GM12878 (cell line): ENCODE measurements around the gene CACUL1. TPM values are rescaled to one million over a fixed set of nuclear protein-coding genes. Genes with fewer than 3 reads are reported as not detected.

Experiments used
- ATAC-seq: fragments of 200-7000 bp; cut with Tn5 transposase; 3 replicates; pipeline ENCODE4 v1.9.1; 2020; ENCODE audit warnings: mild to moderate bottlenecking, moderate library complexity
- BruUV-seq: library from RNA; stranded (reverse); fragments of 400-500 nt; replicated peaks from 2 replicates; lab custom pipeline; 2021; lab: Mats Ljungman, UMichigan
- CTCF ChIA-PET: fragments of 300-600 bp; sonication (Branson Sonifier 250); formaldehyde crosslinking; extraction: SDS; loops from one replicate; lab custom pipeline; 2021; ENCODE audit warnings: inconsistent platforms; lab: Yijun Ruan, JAX
- POLR2A ChIA-PET: fragments of 350-600 bp; formaldehyde crosslinking; extraction: SDS; loops from one replicate; lab custom pipeline; 2021; ENCODE audit warnings: inconsistent platforms; lab: Charles Lee
- RAD21 ChIA-PET: fragments of 300-600 bp; sonication (Branson Sonifier 250); formaldehyde crosslinking; loops from one replicate; lab custom pipeline; 2023; ENCODE audit warnings: antibody characterized with exemption; ENCODE audit not compliant: unreplicated experiment; lab: Charles Lee
- SMC1A ChIA-PET: fragments of 300-600 bp; sonication (Branson Sonifier 250); formaldehyde crosslinking; loops from one replicate; lab custom pipeline; 2023; ENCODE audit not compliant: unreplicated experiment, uncharacterized antibody; lab: Charles Lee
- DNase-seq: peaks from one replicate; pipeline ENCODE4 v3.0.0-alpha.2; 2011; ENCODE audit warnings: low read depth, low spot score
- FAIRE-seq: peaks from 3 replicates; lab custom pipeline; 2011; peaks lifted over from hg19 to GRCh38; lab: Jason Lieb, UNC
- H2AFZ ChIP-seq: 2 replicates; pipeline ENCODE4 v1.6.0; 2011; ENCODE audit warnings: low read depth, low read length, control low read depth; ENCODE audit not compliant: control insufficient read depth
- H3K27ac ChIP-seq: 2 replicates; pipeline ENCODE4 v1.5.1; 2011; ENCODE audit warnings: control low read depth; ENCODE audit not compliant: control insufficient read depth, insufficient read depth
- H3K27me3 ChIP-seq, 2 experiments: replicated peaks in 1 of 2; 2 replicates each; pipeline versions ENCODE4 v1.6.0 to v1.6.1; 2011; ENCODE audit warnings: low read length in 1 of 2; ENCODE audit not compliant: control insufficient read depth in 2 of 2, insufficient read depth in 2 of 2
- H3K36me3 ChIP-seq, 2 experiments: 2 replicates each; pipeline ENCODE4 v1.5.1; 2011; ENCODE audit warnings: low read length in 1 of 2; ENCODE audit not compliant: control insufficient read depth in 2 of 2, insufficient read depth in 2 of 2
- H3K4me1 ChIP-seq: 2 replicates; pipeline ENCODE4 v1.6.1; 2011; ENCODE audit warnings: mild to moderate bottlenecking, low read length, moderate library complexity, mixed read lengths; ENCODE audit not compliant: control insufficient read depth, insufficient read depth
- H3K4me2 ChIP-seq: 2 replicates; pipeline ENCODE4 v1.6.0; 2011; ENCODE audit warnings: control low read depth; ENCODE audit not compliant: control insufficient read depth, insufficient read depth
- H3K4me3 ChIP-seq: fragments of 200-600 bp; sonication (generic); 2 replicates; pipeline ENCODE4 v1.5.1; 2016
- H3K79me2 ChIP-seq: 2 replicates; pipeline ENCODE4 v1.6.0; 2011; ENCODE audit warnings: low read length; ENCODE audit not compliant: control insufficient read depth, insufficient read depth
- H3K9ac ChIP-seq: 2 replicates; pipeline ENCODE4 v1.8.0; 2011; ENCODE audit warnings: low read length, control low read depth, mixed read lengths; ENCODE audit not compliant: control insufficient read depth, insufficient read depth
- H3K9me3 ChIP-seq: replicated peaks from 3 replicates; pipeline ENCODE4 v1.5.1; 2011; ENCODE audit warnings: mild to moderate bottlenecking, low read length; ENCODE audit not compliant: control insufficient read depth, insufficient read depth
- H4K20me1 ChIP-seq: 2 replicates; pipeline ENCODE4 v1.6.0; 2011; ENCODE audit not compliant: control insufficient read depth, insufficient read depth
- ATF7 ChIP-seq: fragments of 450-650 bp; IDR thresholded peaks from 2 replicates; pipeline ENCODE4 v1.6.1; 2016; ENCODE audit warnings: low read depth, mild to moderate bottlenecking
- CEBPB ChIP-seq, 2 experiments: fragments of 150-350 bp in 1 of 2; IDR thresholded peaks; 2 replicates each; pipeline ENCODE4 v1.6.1; 2012 to 2014; ENCODE audit warnings: low read depth in 2 of 2, low read length in 2 of 2, borderline replicate concordance in 1 of 2, inconsistent platforms in 1 of 2
- IKZF1 ChIP-seq: fragments of 450-650 bp; conservative IDR thresholded peaks from 2 replicates; pipeline ENCODE4 v1.6.1; 2017; ENCODE audit warnings: antibody characterized with exemption, mild to moderate bottlenecking
- LARP7 ChIP-seq: fragments of 450-650 bp; IDR thresholded peaks from 2 replicates; pipeline ENCODE4 v1.6.1; 2017; ENCODE audit warnings: mild to moderate bottlenecking
- MEF2A ChIP-seq: IDR thresholded peaks from 2 replicates; pipeline ENCODE4 v1.6.1; 2011; ENCODE audit warnings: low read depth, mild to moderate bottlenecking, low read length, moderate library complexity; ENCODE audit not compliant: insufficient read depth
- POU2F2 ChIP-seq: IDR thresholded peaks from 3 replicates; pipeline ENCODE4 v1.6.1; 2011; ENCODE audit warnings: low read depth, mild to moderate bottlenecking, low read length, borderline replicate concordance
- RBBP5 ChIP-seq: fragments of 200-600 bp; sonication (generic); conservative IDR thresholded peaks from 2 replicates; pipeline ENCODE4 v1.6.1; 2016
- RCOR1 ChIP-seq: conservative IDR thresholded peaks from 2 replicates; pipeline ENCODE4 v1.6.1; 2012; ENCODE audit warnings: low read depth, low read length, improper control_type of control experiment
- TCF12 ChIP-seq: IDR thresholded peaks from 2 replicates; pipeline ENCODE4 v1.6.1; 2011; ENCODE audit warnings: low read depth, mild to moderate bottlenecking, low read length
- ZBED1 ChIP-seq: IDR thresholded peaks from 2 replicates; pipeline ENCODE4 v1.6.1; 2016; ENCODE audit warnings: borderline replicate concordance
- ZBTB11 ChIP-seq: fragments of 450-650 bp; formaldehyde crosslinking; IDR thresholded peaks from 2 replicates; pipeline ENCODE4 v1.5.0; 2022; ENCODE audit warnings: mild to moderate bottlenecking, missing genetic modification characterization
- ZBTB4 ChIP-seq: fragments of 450-650 bp; formaldehyde crosslinking; IDR thresholded peaks from 2 replicates; pipeline ENCODE4 v1.4.0; 2022; ENCODE audit warnings: mild to moderate bottlenecking, moderate library complexity
- ZNF24 ChIP-seq: fragments of 450-650 bp; IDR thresholded peaks from 2 replicates; pipeline ENCODE4 v1.6.1; 2017; ENCODE audit warnings: antibody characterized with exemption, mild to moderate bottlenecking
- WGBS: methylation state at CpG from one replicate; pipeline ENCODE4 v1.1.6; 2016; ENCODE audit warnings: low lambda C conversion rate; ENCODE audit not compliant: insufficient replicate concordance, insufficient coverage; ENCODE audit errors: missing lambda C conversion rate; 5-methylcytosine and 5-hydroxymethylcytosine counted together
- in situ Hi-C: fragments of 300-500 bp; cut with MboI; formaldehyde crosslinking; loops from 9 replicates; pipeline ENCODE4 v1.14.3; 2018; ENCODE audit warnings: mixed read lengths
- intact Hi-C: fragments of 100-400 bp; cut with micrococcal nuclease; formaldehyde crosslinking; loops from one replicate; pipeline ENCODE4 v1.14.2; 2022; ENCODE audit not compliant: unreplicated experiment
- polyA plus RNA-seq, 11 experiments: library from polyadenylated mRNA; depleted of rRNA in 4 of 11; unstranded in 6 of 11; stranded (reverse) in 5 of 11; fragments of >200 nt; fragmentation: Nextera tagmentation in 4 of 11; fragmentation: Illumina TruSeq in 1 of 11; extraction: Ambion mirVana in 4 of 11; extraction: Trizol in 1 of 11; gene quantifications; 1 replicate in 1 of 11; 2 replicates in 10 of 11; pipeline versions ENCODE4 v1.2.1 to v1.2.3, GENCODE V29; 2011 to 2016; ENCODE audit warnings: inconsistent platforms in 2 of 11, missing spikeins in 2 of 11, low read depth in 1 of 11
- total RNA-seq, 4 experiments: library from RNA; depleted of rRNA in 3 of 4; stranded (reverse); fragments of >200 nt in 3 of 4; fragmentation: Illumina TruSeq in 1 of 4; extraction: Trizol in 1 of 4; gene quantifications; 2 replicates each; pipeline versions ENCODE4 v1.2.1 to v1.2.3, GENCODE V29; 2013 to 2021
- TF ChIP-seq, protein P1 (sequence below): fragments of 450-650 bp; IDR thresholded peaks from 2 replicates; pipeline ENCODE4 v1.6.1; 2018; ENCODE audit warnings: borderline replicate concordance, mild to moderate bottlenecking; ENCODE audit not compliant: partially characterized antibody

The CACUL1 gene
- total and polyA plus RNA-seq, 10 of the 15 experiments (the other 5 are each of a cell fraction or from before 2014, with no cell fraction given) = 7.4 to 23.2 (median 13.0) TPM

DNA sequence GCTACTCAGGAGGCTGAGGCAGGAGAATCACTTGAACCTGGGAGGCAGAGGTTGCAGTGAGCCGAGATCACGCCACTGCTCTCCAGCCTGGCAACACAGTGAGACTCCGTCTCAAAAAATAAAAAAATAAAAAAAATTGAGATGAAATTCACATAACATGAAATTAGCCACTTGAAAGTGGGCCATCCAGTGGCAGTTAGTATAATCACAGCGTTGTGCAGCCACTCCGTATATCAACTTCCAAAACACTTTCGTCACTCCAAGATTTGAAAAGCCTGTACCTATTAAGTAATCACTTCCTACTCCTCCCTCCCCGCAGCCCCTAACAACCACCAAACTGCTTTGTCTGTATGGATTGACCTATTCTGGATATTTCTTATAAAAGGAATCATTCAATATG is 20.7 kb upstream of the CACUL1 start:
- ChIA-PET SMC1A (no interaction called here), CTCF (no interaction called here), POLR2A (no interaction called here), RAD21 (no interaction called here)
- intact Hi-C loops = no loop called here
- H4K20me1 ChIP-seq = no peaks in the 10 kb centered on the region
- H3K4me3 ChIP-seq = no peak overlapping the region
- no peaks in the 10 kb centered on the region; the same call in 2 of the 3 replicates for H3K9me3 ChIP-seq
- no peak overlapping the region for H3K4me2 ChIP-seq
- no peaks in the 10 kb centered on the region for H3K4me1 ChIP-seq
- in situ Hi-C loops = no loop called here
- no peak overlapping the region for H2AFZ ChIP-seq
- TF ChIP-seq ZBTB4 (CRISPR knock-in tag) (no peak), POU2F2 (no peak), CEBPB (IDR thresholded peaks at IDR 0.05; ENCODE audit: borderline replicate concordance in 1 of 2, low read depth in 2 of 2, low read length in 2 of 2) (no peak), RBBP5 (no peak), LARP7 (no peak), MEF2A (no peak), IKZF1 (no peak), ZBTB11 (no peak), ZBED1 (no peak), TCF12 (no peak), ZNF24 (no peak), ATF7 (no peak), RCOR1 (no peak)
- TF ChIP-seq, protein P1, sequence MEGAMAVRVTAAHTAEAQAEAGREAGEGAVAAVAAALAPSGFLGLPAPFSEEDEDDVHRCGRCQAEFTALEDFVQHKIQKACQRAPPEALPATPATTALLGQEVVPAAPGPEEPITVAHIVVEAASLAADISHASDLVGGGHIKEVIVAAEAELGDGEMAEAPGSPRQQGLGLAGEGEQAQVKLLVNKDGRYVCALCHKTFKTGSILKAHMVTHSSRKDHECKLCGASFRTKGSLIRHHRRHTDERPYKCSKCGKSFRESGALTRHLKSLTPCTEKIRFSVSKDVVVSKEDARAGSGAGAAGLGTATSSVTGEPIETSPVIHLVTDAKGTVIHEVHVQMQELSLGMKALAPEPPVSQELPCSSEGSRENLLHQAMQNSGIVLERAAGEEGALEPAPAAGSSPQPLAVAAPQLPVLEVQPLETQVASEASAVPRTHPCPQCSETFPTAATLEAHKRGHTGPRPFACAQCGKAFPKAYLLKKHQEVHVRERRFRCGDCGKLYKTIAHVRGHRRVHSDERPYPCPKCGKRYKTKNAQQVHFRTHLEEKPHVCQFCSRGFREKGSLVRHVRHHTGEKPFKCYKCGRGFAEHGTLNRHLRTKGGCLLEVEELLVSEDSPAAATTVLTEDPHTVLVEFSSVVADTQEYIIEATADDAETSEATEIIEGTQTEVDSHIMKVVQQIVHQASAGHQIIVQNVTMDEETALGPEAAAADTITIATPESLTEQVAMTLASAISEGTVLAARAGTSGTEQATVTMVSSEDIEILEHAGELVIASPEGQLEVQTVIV = no peak
- no peaks in the 10 kb centered on the region for H3K36me3 ChIP-seq
- H3K79me2 ChIP-seq = no peaks in the 10 kb centered on the region
- no peak overlapping the region for H3K9ac ChIP-seq
- no peak overlapping the region for H3K27ac ChIP-seq
- no peak for DNase-seq
- no peaks in the 10 kb centered on the region for H3K27me3 ChIP-seq
- 57% methylated on average over 7 of the region's 7 CpGs for WGBS
- no TSS peak for BruUV-seq
- ATAC-seq = no peak
- no peak for FAIRE-seq
